CD4-positive, alpha-beta T cell treated with Interleukin-15 for 1 hour (primary cell): ENCODE data around the gene DDN.
A peak's percentile ranks its signal among the peaks of the same experiment; 100 is the strongest.

Experiments used
- DNase-seq: peaks from one replicate; pipeline ENCODE4 v3.0.0-alpha.2; 2020

The DDN gene

GRCh38 chr12:48960834-48961233, 38.3 kb downstream of the DDN start:
- DNase-seq = no peak

GRCh38 chr12:48958049-48958388, 41.2 kb downstream of the DDN start:
- DNase-seq = no peak

- DNase-seq = peak; percentile 92
These were observed 41.8 kb downstream of the DDN start, which contains the start of gene ARF3 for GRCh38 chr12:48957141-48958048. Gene ARF3, minus strand, starts transcription at chr12:48957487. Its CDS starts 16,392 bp downstream, at chr12:48941095.

- DNase-seq = peak; percentile 42
These were observed 42.7 kb downstream of the DDN start for GRCh38 chr12:48956279-48957140.

GRCh38 chr12:48954841-48955501, 44.2 kb downstream of the DDN start:
- DNase-seq = no peak

GRCh38 chr12:48954061-48954460, 45.1 kb downstream of the DDN start:
- no peak for DNase-seq

GRCh38 chr12:48952691-48953090, 46.5 kb downstream of the DDN start:
- no peak for DNase-seq

GRCh38 chr12:48947727-48948126, 51.4 kb downstream of the DDN start:
- DNase-seq = no peak

- no peak for DNase-seq
These were observed 52.2 kb downstream of the DDN start for GRCh38 chr12:48946943-48947342.

GRCh38 chr12:48946205-48946604, 53.0 kb downstream of the DDN start:
- no peak for DNase-seq
